GM19395 (cell line): Measurements from ENCODE around the gene POP7.

Experiments
- ATAC-seq: cut with Tn5 transposase; IDR thresholded peaks from one replicate; pipeline ENCODE4 v1.9.1; 2021; ENCODE audit warnings: mild to moderate bottlenecking, moderate library complexity; ENCODE audit not compliant: unreplicated experiment

POP7 gene

DNA sequence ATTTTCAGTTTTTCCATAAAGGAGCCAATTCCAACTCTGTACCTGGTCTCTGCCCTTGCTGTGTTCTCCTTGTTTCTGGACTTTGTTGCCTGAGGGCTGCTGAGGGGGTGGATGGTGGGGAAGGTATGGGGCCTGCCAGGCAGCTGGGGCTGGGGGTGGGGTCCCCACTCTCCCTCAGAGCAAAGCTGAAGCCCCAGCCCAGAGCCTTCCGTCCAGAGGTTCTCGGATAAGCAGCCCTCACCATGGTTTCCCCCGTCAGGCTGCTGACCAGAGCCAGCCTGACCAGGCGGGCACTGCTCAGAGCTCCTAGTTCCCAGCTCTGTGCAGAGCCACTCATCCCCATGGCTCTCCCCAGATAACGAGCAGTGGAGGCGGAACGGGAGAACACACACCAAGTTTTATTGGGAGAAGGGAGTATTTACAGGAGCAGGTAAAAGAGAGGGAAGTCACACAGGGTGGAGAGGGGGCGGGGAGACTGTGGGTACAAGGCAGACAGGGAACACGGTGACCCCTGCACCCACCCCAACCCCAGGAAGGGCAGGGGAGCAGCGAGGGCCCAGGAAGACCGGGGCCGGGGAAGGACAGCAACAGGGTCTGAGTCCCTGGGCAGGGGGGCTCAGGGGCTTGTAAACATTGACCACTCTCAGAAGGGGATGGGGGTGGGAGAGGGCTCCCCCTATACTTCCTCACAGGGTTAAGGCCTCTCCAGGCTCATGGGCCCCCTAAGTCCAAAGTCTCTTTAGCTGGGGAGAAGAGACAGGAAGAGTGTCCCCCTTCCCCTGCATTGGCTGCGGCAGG, 26.6 kb upstream of the POP7 start:
- no peak for ATAC-seq

DNA sequence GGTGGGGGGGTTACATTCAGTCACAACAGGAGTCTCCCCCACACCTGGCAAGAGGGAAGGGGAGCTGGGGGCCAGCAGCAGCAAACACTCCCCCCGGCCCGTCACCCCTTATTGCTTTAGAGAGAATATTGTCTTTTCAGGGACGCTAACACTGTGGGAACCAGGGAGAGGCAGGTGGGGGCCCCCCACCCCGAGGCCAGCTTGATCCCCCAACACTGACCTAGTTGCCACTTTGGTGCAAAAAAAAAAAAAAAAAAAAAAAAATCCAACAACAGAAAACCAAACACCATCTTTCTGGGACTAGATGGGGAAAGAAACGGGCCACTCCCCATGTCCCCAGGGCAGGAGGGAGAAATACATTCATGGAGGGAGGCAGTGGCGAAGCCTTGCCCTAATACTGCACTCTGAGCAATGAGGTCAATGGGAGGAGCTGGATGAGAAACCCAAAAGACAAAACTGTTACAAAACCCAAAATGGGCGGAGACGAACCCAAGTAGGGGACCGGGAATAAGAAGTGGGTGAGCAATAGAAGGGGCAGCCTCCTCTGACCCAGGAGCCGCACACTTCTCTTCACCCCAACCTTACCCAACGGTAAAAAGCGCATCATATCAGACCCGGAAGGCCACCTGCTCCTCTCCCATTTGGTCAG, 25.9 kb upstream of the POP7 start:
- no peak for ATAC-seq

DNA sequence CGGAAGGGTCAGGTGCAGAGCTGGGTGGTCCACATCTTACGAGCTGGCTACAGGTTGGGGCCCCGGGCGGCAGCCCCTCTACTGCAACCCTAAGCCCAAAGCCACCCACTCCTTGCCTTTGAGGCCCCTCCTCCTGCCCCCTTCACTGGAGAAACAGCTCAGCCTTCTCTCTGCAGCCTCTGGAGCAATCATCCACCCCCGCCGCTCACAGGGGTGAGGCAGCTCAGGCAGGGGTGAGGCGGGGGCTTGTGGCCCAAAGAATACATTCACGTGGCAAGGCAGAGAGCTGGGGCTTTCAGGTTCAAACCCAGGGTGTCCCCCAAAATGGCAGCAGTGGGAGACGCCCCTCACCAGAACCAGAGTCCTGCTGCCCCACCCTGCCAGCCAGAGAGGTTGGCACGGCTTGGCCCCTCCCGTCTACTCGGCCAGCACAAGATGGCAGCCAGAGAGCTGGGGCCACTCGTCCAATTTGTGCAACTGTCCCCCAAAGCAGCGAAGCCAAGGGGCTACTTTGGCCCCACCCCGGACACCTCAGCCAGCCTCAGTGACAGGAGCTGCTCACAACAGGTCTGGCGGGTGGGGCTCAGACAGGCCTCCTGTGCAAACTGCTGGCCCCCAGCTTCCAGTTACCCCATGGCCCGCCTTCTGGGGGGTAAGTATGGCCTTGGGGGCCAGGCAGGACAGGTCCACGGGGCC, 25.2 kb upstream of the POP7 start:
- ATAC-seq: no peak

DNA sequence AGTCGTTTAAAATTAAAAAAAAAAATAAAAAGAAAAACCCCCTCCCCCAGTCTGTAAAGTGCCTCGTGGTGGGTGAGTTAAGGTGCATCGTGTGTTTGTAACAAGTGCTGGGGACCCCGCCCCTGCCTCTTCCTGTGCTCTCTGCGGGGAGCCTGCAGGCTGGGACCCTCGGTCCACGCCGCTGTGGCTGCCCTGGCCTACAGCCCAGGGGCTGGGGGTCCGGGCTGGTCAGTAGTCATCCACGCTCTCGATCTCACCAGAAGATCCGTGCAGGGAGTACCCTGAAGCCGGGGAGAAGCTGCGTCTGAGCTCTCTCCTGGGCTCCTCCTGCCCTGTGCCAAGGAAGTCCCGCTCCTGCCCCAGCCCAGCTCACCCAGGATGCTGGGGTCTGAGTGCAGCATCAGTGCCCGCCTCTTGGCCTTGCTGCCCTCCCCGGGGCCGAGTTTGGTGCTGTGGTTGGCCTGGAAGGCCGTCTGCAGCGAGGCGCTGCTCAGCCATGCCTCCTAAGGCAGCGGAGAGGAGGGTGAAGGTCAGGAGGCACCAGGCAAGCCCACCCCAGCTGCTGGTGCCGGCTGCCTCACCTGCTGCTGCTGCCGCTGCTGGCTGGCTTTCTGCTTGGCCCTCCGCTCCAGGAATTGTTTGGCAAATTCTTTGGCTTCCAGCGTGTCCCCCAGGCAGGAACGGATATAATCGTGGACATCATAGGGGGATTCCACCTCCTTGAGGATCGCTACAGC, 24.3 kb upstream of the POP7 start:
- no peak for ATAC-seq

DNA sequence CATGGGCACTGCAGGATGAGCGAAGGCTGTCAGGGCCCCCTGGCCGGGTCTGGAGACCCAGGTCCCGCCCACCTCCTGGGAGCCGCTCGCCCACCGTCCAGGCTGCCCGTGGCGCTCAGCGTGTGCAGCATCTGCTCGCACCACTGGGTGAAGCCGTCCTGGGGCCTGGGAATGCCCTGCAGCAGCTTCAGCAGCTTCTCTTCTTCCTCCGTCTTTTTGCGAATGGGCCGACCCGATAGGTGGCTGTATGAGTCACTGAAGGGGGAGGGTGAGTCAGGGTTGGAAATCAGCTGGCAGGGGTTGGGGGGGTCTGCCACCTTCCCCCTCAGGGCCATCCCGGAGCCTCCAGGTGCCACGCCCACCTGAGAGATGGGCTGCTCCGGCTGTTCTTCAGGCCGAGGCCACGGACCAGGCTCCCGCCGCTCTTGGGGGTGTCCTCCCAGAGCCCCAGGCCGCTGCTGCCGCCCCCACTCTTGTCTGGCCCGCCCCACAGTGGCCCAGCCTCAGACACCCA, 23.6 kb upstream of the POP7 start:
- ATAC-seq: no peak

DNA sequence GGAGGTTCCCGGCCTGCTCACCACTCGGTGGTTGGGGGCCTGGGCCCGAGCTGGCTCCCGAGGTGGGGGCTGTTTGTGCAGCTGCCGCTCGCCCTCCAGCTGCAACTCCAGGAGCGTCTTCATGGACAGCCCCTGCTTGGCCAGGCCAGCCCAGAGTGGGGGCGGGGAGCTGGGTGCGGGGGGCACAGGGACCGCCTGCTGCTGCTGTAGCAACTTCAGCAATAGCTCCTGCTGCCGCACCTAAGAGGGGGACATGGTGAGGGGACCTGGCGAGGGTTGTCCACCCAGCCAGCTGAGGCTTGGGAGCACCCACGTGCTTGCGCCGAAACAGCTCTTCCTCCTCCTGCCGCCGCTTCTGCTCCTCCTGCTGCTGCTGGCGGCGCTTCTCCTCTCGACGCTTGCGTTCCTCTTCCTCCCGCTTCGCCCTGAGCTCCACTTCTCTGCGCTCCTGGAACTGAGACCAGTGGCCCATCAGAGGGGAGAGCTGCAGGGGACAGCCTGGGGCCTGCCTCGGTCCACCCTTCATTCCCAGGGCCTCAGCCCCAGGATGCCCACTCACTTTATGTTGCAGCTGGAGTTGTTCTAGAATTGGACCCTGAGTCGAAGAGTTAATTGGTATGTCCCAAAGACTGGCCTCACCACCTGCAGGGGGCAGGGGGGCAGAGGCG, 22.8 kb upstream of the POP7 start:
- ATAC-seq: no peak

DNA sequence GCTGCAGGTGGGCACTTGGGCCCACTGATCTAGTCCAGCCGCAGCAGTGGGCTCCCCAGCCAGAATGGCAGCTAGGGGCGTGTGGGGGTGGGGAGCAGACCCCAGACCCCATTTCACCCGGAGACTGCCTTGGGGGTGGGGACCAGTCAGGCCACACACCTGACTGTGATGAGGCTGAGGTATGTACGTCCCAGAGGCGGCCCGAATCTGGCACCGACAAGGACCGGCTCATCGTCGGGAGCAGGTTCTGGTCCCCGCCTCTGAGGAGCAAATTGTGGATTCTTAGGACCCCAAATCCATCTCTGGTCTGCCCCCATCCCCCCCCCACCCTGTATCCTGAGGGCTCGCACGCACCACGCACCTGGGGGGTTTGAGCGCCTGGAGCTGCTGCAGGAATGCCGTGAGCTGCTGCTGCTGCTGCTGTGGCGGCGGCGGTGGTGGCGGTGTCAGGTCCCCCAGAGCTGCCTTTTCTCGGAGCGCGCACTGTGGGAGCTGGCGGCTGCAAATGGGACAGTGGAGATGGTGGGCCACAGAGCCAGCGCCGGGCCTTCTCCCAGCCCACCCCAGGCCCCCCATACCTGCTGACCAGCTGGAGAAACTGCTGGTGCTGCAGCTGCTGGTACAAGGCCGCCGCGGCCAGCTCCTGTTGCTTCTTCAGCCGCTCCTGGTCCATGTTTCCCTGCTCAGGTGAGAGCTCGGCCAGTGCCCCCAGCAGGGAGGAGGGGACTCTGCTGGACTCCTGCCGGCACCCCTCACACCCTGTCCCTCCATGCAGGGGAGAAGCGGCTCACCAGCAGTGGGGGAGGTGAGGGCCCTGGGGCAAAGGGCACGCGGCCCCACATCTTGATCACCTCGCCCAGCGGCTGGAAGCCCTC, 22.0 kb upstream of the POP7 start:
- ATAC-seq: no peak

DNA sequence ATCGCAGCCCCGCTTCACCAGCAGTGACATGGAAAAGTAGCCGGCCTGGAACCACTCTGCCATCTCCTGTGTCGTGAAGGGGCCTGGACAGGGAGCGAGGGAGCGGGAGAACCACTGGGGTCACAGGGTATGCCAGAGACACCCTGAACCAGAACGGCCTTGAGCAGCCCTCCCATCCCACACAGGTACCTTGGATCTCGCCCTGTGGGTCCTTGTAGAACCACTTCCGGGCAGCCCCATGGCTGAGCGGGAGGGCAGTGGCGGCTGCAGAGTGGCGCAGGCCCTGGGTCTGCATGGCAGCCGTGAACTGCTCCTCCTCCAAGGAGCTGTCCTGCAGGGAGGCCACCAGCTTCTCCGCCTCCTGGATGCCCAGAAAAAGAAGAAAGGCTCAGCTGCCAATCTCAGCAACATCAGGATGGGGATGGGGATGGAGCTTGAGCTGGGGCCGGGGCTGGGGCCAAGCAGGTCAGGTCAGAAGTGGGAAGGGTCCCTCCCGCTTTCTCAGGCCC, 21.3 kb upstream of the POP7 start:
- ATAC-seq: no peak

DNA sequence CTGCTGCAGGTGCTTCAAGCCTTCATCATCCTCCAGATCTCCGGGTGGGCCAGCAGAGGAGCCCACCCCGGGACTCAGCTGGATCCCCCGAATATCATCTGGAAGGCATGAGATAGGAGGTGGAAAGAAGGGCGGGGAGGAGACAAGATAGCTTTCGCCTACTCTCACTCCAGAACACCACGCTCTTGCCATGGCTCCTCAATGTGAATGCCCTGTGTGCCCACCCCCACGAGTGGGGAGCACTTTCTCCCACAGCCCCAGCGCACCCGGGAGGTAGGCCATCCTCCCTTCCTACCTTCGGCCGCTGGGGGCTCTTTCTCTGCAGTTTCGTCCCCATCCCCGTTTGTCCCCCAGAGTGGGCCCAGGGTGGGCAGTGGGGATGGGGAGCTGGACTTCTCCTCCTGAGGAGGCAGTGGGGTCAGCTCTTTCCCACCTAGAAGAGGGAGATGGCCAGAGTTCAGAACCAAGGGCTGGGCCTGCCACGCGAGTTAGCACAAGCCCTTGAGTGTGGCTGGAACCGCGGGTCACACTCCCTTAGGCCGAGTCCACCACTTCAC, 20.8 kb upstream of the POP7 start:
- ATAC-seq: no peak

DNA sequence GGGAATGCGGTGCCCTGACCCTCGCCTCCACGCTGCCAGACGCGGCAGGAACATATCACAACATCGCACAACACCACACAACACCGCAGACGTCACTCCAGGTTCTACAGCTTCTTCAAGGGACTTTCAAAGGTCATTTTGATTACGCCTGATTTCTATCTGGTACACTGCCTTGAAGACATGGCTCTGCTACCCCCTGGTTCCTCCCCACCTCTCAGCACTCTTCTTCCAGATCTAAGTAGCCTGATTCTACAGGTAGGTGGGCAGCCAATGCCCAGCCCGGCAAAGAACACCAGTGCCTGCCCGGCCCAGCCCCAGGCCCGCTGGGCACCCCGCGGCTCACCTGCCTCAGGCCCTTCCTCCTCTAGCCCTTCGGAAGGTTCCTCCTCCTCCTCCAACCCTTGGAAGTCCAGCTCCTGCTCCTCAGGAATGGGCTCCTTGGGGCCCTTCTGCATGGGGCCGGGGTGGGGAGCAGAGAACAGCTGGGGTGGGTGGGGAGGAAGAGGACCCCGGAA, 20.2 kb upstream of the POP7 start:
- ATAC-seq: no peak

DNA sequence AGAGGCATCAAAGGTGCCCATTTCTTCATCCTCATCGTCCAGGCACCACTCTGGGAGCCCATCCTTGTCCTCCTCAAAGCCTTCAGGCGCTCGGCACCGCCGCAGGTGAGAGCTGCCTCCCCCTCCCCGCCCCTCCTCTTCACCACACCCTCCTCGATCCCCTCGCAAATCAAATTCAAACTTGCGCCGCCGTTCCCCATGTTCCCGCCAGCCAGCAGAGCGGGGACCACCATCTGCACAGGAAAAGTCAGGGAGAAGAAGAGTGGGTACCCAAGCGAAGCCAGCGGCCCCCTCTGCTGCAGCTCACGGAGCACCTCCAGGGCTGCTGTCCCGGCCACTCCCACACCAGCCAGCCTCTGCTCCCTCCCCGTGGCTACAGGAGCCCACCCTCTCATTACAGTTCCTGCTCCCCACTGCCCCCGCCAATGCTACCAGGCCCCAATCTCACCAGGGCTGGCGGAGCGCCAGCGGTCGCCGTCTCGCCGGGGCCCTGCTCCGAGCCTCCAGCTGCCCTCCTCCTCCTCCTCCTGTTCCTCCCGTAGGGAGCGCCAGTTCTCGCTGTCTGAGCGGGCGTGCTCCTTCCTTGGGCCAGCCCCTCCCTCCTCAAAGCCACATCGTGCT, 19.6 kb upstream of the POP7 start:
- no peak for ATAC-seq

DNA sequence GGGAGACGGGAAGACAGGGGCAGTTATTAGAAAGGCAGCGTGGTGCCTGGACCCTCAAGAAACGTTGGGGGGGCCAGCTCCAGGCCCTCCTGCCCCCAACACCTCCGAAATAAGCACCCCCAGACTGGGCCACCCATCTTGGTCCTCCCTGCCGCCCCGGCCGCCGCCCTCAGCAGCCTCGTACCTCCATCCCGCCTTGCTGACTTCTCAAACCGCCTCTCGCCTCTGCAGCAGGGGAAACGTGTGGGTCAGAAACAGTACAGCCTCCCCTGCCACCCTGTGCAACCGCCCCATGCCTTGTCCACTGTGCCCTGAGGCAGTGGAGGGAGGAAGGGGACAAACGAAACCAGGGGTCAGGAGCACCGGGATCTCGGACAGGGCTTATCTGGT, 19.1 kb upstream of the POP7 start:
- ATAC-seq: no peak

DNA sequence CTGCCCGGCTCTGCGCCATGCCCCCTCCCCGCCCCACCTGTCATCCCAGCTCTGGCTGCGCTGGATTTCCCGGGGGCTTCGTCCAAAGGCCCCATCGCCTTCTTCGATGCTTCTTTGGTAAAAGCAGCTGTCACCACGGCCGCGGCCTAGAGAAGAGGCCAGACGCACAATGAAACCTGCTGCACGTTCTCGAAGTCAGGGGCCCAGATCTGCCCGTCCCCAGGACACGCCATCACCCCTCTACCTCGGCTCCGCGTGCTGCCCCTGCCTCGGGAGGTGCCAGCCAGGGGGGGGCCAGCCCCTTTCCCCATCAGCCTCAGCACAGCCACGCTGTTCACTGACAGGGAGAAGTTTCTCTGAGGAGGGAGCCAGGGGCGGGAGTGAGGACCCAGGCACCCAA, 18.7 kb upstream of the POP7 start:
- no peak for ATAC-seq

DNA sequence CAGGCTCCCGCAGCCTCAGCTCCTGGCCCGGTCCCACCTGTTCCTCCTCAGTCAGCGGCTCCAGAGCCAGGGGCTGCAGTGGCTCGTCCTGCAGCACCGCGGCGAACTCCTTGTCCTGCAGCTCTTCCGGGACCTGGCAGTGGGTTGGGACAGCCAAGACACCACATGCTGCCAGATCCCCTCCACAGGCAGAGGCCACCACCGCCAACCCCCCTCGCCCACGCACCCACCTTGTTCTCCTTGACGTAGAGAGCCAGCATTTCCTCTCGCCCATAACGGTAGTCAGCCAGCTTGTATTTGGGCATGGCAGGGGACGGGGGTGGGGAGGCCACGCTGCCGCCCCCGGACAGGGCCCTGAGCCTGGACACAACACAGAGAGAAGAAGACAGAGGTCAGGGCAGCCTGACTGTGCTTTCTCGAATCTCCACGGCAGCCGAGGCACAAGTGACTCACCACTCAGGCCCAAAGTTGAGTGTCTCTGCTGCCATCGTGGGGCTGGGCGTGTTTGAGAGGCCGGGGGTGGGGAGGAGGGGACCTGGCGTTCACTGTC, 18.1 kb upstream of the POP7 start:
- no peak for ATAC-seq

DNA sequence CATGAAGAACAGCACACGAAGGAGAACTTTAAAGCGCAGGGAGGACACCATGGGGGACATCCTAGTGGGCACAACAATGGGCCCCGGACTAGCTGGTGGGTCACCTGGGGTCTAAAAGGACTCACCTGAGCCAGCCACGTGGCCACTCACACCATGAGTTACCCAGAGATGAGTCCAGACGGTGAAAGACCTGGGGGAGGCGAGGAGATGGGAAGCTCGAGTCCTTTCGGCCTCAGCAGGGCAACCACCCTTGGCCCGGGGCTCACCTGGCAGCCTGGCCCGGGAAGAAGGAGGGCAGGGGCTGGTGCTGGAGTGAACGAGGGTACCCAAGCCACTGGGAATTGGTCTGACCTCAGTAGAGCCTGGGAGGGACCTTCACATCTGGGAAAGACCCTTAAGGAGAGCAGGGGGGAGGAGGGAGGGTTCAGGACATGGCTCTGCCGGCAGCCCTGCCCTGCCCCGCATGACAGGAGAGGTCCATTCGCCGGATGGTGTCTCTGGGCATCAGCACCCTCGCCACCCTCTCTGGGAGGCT, 17.5 kb upstream of the POP7 start:
- ATAC-seq: no peak

DNA sequence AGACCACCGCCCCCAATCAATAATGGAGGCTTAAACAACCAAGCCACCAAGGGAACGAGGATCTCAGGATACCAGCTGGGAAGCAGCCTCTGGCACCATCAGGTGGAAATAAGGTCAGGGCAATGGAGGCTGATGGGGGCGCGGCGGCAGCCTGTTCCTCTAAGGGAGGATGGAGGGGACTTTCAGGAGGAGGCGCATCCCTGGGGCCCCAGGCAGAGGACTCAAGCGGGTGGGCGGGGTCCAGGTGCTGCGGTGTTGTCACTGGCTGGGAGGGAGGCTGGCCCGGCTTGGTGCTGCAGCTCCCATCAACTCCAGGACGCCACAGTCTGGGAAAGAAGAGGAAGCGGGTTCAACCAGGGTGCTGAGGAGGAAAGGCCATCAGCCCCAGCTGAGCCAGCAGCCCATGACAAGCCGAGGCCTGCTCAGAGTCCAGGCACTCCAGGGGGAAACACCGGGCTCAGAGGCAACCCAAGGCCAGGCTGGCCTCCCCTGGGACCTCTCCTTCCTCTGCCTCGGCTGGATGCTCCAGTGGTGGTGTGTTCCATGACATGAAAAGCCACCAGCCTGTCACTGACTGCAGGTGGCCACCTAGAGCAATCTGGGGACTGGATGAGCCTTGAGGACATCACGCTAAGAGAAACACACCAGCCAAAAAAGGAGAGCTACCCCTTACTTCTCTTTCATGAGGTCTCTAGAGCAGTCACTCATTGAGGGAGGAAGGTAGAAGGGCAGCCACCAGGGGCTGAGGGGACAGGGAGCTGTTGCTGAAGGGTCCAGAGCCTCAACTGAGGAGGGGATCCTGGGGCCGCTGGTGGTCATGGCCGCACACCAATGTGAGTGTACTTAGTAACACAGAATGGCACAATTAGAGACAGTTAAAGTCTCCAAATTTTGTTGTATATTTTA, 16.4 kb upstream of the POP7 start:
- ATAC-seq: no peak
